ENCODE data around the gene MGAT2. TPM values are rescaled to one million over a fixed set of nuclear protein-coding genes. Genes with fewer than 3 reads are reported as not detected.

MGAT2 gene
- total RNA-seq, 1 experiment from 2014 or later = 35.9 TPM

DNA sequence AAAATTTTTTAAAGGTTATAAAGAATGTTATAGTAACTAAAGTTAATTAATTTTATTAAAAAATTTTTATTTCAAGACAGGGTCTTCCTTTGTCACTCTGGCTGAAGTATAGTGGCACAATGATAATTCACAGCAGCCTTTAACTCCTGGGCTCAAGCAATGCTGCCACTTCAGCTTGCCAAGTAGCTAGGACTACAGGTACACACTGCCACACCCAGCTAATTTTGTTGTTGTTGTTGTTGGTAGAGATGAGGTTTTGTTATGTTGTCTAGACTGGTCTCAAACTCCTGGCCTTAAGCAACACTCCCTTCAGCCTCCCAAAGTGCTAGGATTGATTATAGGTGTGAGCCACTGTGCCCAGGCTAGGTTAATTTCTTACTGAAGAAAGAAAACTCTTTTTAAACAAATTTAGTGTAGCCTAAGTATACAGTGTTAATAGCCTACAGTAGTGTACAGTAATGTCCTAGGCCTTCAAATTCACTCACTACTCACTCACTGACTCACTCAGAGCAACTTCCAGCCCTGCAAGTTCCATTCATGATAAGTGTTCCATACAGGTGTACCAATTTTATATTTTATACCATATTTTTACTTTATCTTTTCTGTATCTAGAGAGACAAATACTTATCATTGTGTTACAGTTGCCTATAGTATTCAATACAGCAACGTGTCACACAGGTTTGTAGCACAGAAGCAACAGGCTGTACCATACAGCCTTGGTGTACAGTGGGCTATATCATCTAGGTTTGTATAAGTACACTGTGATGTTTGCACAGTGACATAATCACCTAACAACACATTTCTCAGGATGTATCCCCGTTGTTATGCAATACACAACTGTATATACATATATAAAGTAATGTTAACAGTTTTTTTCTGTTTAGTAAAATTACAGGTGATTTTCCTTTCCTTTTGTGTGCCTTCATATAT, 39.2 kb downstream of the MGAT2 start:
- Histone ChIP-seq H3K4me3 (ENCODE audit: insufficient read depth, low read depth, low read length) (no peak overlapping the region), H3K27me3 (ENCODE audit: control insufficient read depth, insufficient read depth, low read length) (no peaks in the 10 kb centered on the region), H3K36me3 (replicated peaks; ENCODE audit: control insufficient read depth, insufficient read depth, low read length) (no peaks in the 10 kb centered on the region; the same call in 1 of the 2 replicates)
- no peak for DNase-seq

DNA sequence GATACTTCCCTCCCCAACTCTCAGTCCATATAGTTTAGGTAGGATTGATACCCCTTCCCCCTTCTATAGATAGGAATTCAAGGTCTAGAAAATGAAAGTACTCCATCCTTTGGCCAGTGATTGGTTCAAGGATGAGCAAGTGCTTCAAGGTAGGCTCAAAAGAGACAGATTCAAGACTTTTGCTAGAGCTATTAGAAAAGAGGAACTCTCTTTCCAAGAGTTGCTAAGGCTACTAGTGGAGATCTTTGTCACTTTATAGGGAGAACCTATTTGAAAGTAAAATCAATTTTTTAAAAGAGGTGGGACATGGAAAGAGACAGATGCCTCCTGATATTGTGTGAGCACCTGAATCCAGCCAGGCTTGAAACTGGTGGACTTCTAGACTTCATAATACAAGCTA, 49.9 kb downstream of the MGAT2 start:
- no peak overlapping the region for H3K4me3 ChIP-seq (ENCODE audit: insufficient read depth, low read depth, low read length)
- peaks cover 5% of the 10 kb centered on the region for H3K36me3 ChIP-seq (replicated peaks; ENCODE audit: control insufficient read depth, insufficient read depth, low read length)
- H3K27me3 ChIP-seq (ENCODE audit: control insufficient read depth, insufficient read depth, low read length) = no peaks in the 10 kb centered on the region
- no peak for DNase-seq

Other genes with a start within 250 kb of the MGAT2 start
- gene RPS29, start 34.4 kb upstream of the MGAT2 start, total RNA-seq (2014; rRNA removed; shearing (Covaris generic)) = 4,430 and 8,199 TPM in 2 replicates
- 40.2 and 47.9 TPM in 2 replicates for gene LRR1, start 21.9 kb upstream of the MGAT2 start, total RNA-seq (2014; rRNA removed; shearing (Covaris generic))
- gene RPL36AL, start 173 bp upstream of the MGAT2 start, total RNA-seq (2014; rRNA removed; shearing (Covaris generic)) = 145 and 167 TPM in 2 replicates
- 28.2 and 28.9 TPM in 2 replicates for gene DNAAF2, start 14.4 kb downstream of the MGAT2 start, total RNA-seq (2014; rRNA removed; shearing (Covaris generic))
- 30.8 and 36.5 TPM in 2 replicates for gene POLE2, start 67.4 kb downstream of the MGAT2 start, total RNA-seq (2014; rRNA removed; shearing (Covaris generic))
- 0.07 and 0.38 TPM in 2 replicates for gene KLHDC1, start 72.3 kb downstream of the MGAT2 start, total RNA-seq (2014; rRNA removed; shearing (Covaris generic))
- gene KLHDC2, start 147.4 kb downstream of the MGAT2 start, total RNA-seq (2014; rRNA removed; shearing (Covaris generic)) = 71.5 and 102 TPM in 2 replicates
- gene NEMF, start 232.0 kb downstream of the MGAT2 start, total RNA-seq (2014; rRNA removed; shearing (Covaris generic)) = 35.8 and 40.0 TPM in 2 replicates